SKM-1 treated with dmso at 0.1 percent for 144 hours (cell line): Measurements from ENCODE around the gene ITIH3.
"Not testable (repeated sequence)": the region's sequence is repeated elsewhere in the genome, so short reads cannot be mapped to it uniquely, and the experiment has no call there.

ENCODE experiments used
- DNase-seq: peaks from one replicate; lab custom pipeline; 2025; ENCODE audit not compliant: unreplicated experiment; lab: John Stamatoyannopoulos, UW

ITIH3 gene, protein sequence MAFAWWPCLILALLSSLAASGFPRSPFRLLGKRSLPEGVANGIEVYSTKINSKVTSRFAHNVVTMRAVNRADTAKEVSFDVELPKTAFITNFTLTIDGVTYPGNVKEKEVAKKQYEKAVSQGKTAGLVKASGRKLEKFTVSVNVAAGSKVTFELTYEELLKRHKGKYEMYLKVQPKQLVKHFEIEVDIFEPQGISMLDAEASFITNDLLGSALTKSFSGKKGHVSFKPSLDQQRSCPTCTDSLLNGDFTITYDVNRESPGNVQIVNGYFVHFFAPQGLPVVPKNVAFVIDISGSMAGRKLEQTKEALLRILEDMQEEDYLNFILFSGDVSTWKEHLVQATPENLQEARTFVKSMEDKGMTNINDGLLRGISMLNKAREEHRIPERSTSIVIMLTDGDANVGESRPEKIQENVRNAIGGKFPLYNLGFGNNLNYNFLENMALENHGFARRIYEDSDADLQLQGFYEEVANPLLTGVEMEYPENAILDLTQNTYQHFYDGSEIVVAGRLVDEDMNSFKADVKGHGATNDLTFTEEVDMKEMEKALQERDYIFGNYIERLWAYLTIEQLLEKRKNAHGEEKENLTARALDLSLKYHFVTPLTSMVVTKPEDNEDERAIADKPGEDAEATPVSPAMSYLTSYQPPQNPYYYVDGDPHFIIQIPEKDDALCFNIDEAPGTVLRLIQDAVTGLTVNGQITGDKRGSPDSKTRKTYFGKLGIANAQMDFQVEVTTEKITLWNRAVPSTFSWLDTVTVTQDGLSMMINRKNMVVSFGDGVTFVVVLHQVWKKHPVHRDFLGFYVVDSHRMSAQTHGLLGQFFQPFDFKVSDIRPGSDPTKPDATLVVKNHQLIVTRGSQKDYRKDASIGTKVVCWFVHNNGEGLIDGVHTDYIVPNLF

GRCh38 chr3:52794612-52795099 is at the start of gene ITIH3:
ITIH3 (plus strand) TSS chr3:52794796; CDS start chr3:52794804, 8 bp downstream.
- no peak for DNase-seq

- DNase-seq = no peak
Measured at GRCh38 chr3:52752045-52752660, 42.4 kb upstream of the ITIH3 start.

DNA sequence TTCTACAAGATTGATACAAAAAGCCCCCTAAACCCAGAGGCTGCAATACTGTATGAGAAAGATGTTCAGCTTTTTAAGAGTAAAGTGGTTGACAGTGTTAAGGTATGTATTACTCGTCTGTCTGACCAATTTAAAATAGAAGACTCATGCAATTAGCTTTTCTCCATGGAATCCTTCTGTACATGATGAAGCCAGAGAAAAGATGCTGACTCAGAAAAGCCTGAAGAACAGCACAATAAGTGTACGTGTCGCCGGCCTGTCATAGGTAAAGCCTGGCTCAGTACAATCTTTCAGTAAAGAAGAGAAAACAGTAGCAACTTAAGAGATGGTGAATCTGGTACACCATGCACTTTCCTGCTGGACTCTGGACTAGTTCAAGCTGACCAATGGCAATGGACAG is 40.2 kb upstream of the ITIH3 start:
- DNase-seq = no peak

GRCh38 chr3:52756141-52756540 is 38.5 kb upstream of the ITIH3 start:
- no peak for DNase-seq

DNA sequence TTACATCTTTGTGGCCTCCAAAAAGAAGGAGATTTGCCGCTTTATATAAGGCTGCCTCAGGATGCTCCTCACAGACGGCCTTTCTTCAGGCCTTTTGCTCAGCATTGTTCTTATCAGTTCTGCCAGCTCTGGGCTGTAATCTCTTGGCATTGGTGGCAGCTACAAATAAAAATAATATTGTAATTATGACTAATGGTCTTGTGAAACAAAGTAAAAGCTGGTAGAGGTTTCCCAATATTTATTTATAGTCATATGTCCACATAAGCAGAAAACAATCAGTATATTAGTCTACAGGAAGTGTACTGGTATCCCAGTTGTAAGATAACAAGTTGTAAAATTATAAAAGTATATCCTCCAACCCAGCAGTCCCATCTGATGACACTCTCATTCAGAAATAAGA is 31.1 kb upstream of the ITIH3 start:
- no peak for DNase-seq

- DNase-seq = no peak
Measured at GRCh38 chr3:52769786-52770455, 24.7 kb upstream of the ITIH3 start.

DNA sequence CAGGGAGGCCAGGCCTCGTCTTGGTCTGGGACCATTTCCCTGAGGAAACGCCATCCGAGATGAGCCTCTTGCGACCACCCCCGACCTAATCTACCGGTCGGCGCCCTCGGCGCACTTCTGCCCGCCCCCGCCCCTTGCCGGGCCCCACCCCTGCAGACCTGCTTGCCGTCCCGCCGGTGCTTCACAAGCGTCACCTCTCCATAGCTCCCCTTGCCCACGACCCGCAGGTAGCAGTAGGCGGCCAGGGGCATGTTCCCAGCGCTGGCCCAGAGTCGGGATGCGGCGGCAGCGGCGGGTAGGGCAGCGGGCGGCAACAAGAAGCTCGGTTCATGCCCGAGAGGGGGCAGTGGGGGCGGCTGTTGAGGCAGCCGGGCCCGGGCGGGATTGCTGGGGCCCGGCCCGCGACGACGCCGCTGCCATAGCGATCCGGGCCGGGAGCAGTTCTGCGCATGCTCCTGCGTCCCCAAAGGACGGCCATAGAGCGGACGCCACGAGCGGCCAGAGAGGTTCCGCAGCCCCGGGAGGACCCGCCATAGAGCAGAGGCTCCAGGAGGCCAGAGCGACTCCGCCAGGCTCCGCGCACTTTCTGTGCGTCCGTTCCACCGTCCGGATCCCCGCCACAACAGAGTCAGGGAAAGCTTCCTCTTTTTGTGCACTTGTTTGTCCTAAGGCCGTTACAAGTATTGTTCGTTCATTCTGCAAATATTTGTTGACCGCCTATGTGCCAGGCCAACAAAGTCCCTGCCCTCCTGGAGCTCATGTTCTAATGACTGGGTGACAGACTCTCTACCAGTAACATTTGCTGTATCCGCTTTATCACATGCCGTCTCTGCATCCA is 23.9 kb upstream of the ITIH3 start, which contains the start of gene NEK4:
Gene NEK4 (minus strand): TSS at position 445 of the 838 bp plus-strand sequence. CDS start 194 bp downstream, at position 251.
- peak; percentile 93 for DNase-seq

DNA sequence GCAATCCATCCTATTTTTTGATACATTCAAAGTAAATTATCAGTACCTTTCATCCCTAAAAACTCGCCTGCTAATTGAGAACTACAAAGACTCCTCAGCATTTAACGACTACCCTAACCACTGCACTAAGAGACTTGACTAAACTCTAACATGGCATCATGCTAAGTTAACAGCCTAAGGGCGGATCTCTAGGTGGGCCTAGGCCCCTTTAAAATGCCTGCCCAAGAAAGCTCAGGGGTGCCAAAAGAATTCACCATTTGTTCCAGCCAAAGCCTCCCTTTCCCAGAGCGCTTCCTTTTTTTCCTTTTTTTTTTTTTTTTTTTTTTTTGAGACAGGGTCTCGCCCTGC is 23.3 kb upstream of the ITIH3 start:
- DNase-seq = no peak

DNA sequence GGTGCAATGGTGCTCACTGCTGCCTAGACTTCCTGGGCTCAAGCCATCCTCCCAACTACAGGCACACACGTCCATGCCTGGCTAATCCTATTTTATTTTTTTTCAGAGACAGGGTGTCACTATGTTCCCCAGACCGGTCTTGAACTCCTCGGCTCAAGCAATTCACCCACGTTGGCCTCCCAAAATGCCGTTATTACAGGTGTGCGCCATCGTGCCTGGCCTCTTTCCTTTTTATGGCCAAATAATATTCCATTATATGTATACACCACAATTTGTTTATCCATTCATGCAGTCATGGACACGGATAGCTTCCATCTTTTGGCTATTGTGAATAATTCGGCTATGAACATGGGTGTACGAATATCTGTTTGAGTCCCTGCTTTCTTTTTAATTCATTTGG is 22.9 kb upstream of the ITIH3 start:
- DNase-seq = no peak

DNA sequence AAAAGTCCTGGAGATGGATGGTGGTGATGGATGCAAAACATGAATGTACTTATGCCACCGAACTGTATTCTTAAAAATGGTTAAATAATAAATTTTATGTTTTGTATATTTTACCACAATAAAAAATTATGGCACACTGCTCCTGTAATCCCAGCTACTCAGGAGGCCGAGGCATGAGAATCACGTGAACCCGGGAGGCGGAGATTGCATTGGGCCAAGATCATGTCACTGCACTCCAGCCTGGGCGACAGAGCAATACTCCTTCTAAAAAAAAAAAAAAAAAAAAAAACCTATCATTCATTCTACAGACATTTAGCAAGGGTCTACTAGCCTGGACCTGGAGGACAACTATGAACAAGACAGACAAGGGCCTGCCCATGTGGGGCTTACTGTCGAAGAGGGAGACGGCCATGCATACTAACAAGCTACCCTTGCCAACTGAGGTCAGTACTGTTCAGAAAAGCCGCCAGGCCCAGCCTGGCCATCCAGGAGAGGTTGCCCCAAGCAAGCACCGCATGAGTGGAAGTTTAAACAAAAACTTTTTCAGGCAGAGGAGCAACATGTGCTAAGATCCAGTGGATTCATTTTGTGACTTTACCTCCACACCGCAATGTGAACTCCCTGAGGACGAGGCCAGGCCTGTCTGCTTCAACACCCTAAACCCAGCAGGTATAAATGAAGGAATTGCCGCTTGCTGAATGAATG is 21.1 kb upstream of the ITIH3 start:
- no peak for DNase-seq

DNA sequence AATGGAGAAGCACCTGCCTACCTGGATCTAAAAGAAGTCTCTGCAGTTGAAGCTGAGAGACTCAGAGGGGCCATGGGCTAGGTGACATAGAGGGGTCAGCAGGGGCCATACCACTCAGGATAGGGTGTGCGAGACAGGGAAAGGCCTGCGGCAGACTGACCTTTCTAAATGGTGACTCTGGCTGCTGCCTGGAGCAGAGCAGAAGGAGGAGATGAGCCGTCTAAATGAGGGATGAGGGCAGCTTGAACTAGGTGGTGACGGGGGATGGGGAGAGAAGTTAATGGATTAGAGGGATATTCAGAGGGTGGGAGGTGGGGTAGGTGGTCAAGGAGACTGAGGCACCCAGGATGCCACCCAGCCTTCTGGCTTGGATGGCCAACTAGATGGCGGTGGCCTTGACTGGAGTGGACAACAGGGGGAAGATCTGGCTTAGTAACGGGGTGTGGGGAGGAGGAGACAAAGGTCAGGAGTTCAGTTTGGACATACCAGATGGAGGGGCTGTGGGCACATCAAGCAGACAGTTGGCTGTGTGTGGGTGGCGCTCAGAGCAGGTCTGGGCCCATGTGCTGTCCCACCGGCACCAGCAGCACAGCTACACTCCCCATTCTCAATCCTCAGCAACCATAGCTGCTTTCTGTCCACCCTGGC is 20.4 kb upstream of the ITIH3 start:
- no peak for DNase-seq

- DNase-seq = no peak
Measured at GRCh38 chr3:52774901-52775864, 19.4 kb upstream of the ITIH3 start.

GRCh38 chr3:52775877-52776276 is 18.7 kb upstream of the ITIH3 start:
- DNase-seq = no peak

DNA sequence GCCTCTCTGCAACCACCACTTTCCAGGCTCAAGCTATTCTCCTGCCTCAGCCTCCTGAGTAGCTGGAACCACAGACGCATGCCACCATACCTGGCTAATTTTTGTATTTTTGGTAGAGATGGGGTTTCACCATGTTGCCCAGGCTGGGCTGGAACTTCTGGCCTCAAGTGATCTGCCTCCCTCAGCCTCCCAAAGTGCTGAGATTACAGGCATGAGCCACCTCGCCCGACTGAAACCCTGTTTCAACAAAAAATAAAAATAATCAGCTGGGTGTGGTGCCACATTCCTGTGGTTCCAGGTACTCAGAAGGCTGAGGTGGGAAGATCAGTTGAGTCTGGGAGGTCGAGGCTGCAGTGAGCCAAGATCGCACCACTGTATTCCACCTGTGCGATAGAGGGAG is 18.1 kb upstream of the ITIH3 start:
- DNase-seq = not testable (repeated sequence)

DNA sequence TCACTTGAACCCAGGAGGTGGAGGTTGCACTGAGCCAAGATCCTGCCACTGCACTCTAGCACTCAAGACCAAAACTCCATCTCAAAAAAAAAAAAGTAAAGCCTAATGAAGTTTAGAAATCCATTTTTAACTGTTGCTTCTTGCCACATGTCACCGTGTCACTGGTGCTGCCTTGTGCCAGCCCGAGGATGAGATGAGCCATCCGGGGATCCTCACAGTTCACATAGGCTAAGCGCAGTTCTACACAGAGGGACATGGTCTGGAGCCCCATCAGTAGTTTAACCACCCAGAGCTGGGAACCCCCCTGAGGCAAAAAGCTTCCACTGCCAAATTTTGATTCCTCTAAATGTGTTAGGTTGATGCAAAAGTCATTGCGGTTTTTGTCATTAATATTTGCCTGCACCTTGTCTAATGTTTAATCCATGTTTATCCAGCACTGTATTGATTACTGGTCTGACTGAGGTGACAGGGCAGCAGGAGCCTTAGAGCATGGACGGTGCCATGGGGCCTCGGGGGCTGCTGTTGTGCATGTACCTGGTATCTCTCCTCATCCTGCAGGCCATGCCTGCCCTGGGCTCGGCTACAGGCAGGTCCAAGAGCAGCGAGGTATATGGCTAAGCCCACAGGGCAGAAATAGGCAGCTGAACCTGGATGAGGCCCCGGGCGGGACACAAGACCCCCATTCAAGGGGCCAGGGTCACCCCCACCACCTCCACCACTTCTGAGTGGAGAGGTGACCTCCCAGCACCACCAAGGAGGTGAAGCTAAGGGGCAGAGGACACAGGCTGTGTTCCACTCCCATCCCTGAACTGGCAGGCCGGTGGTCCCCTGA is 17.3 kb upstream of the ITIH3 start, which contains the start of gene ITIH1:
Gene ITIH1 (plus strand): TSS at position 473 of the 832 bp plus-strand sequence. CDS start 17 bp downstream, at position 490.
- no peak for DNase-seq

GRCh38 chr3:52777959-52778805 is 16.4 kb upstream of the ITIH3 start:
- no peak for DNase-seq
